Kidney (tissue), 14 donors: Measurements from ENCODE around the gene OSBPL10. TPM values are rescaled to one million over a fixed set of nuclear protein-coding genes. Genes with fewer than 3 reads are reported as not detected.

Experiments
- DNase-seq, 5 donors: peaks; one replicate each; pipeline ENCODE4 v3.0.0-alpha.2; 2013 to 2020
- FAIRE-seq: peaks from 2 replicates; lab custom pipeline; 2012; peaks lifted over from hg19 to GRCh38; lab: Jason Lieb, UNC
- H3K27ac ChIP-seq, 2 donors: one replicate each; pipeline ENCODE4 v1.7.0; 2013; ENCODE audit warnings: low read depth in 2 of 2, low read length in 2 of 2, inconsistent platforms in 1 of 2
- H3K27me3 ChIP-seq: one replicate; pipeline ENCODE4 v1.7.1; 2013; ENCODE audit warnings: low read length, inconsistent platforms; ENCODE audit not compliant: control insufficient read depth, insufficient read depth
- H3K36me3 ChIP-seq, 3 donors: one replicate each; pipeline versions ENCODE4 v1.7.0 to v1.7.1; 2013; ENCODE audit warnings: low read length in 3 of 3, control low read depth in 1 of 3, inconsistent platforms in 1 of 3; ENCODE audit not compliant: insufficient read depth in 3 of 3, control insufficient read depth in 2 of 3
- H3K4me1 ChIP-seq, 3 donors: one replicate each; pipeline versions ENCODE4 v1.7.0 to v1.7.1; 2013; ENCODE audit warnings: low read length in 3 of 3, inconsistent platforms in 1 of 3, low read depth in 1 of 3; ENCODE audit not compliant: control insufficient read depth in 2 of 3, insufficient read depth in 2 of 3
- H3K4me3 ChIP-seq, 3 donors: one replicate each; pipeline versions ENCODE4 v1.7.0 to v1.8.1; 2013; ENCODE audit warnings: low read length in 3 of 3, control low read depth in 1 of 3, inconsistent platforms in 1 of 3
- H3K9ac ChIP-seq, 3 donors: one replicate each; pipeline versions ENCODE4 v1.7.0 to v1.7.1; 2013; ENCODE audit warnings: low read length in 3 of 3, control low read depth in 1 of 3, inconsistent platforms in 1 of 3
- H3K9me3 ChIP-seq, 3 donors: one replicate each; pipeline versions ENCODE4 v1.7.0 to v1.7.1; 2013; ENCODE audit warnings: low read length in 3 of 3, control low read depth in 1 of 3, inconsistent platforms in 1 of 3; ENCODE audit not compliant: control insufficient read depth in 2 of 3, insufficient read depth in 1 of 3
- intact Hi-C: fragments of 100-400 bp; cut with DNase I; formaldehyde crosslinking; loops from one replicate; pipeline ENCODE4 v1.11.1; 2022
- polyA plus RNA-seq: library from polyadenylated mRNA; stranded (reverse); fragments of 350-450 nt; fragmentation: Illumina TruSeq; extraction: RNeasy Lipid Tissue Mini Kit (QIAGEN cat#74804); gene quantifications from one replicate; pipeline ENCODE4 v1.2.3, GENCODE V29; 2014; ENCODE audit warnings: low read depth, low replicate concordance; ENCODE audit not compliant: insufficient read depth
- total RNA-seq: library from RNA; stranded (reverse); fragmentation: NEBNext Ultra II Directional; extraction: Animal tissue kit (Norgen Biotek cat#: 25700); gene quantifications from one replicate; pipeline ENCODE4 v1.2.1, GENCODE V29; 2021
- TF ChIP-seq, protein P1 (sequence below): IDR thresholded peaks from 3 replicates; pipeline ENCODE4 v1.5.1; 2012; ENCODE audit warnings: mild to moderate bottlenecking, moderate library complexity, borderline replicate concordance; ENCODE audit not compliant: insufficient read depth; ENCODE audit errors: extremely low read depth
- donor health status: control.
- donor health status: control.
- donor health status: control.
- donor health status: control.
- donor health status: control.
- donor health status: DM: yes; HTN: yes; CAD: no.
- donor health status: Normal renal cell carcinoma (clear cell type).

OSBPL10 gene
- total and polyA plus RNA-seq, 2 donors from 2014 or later = 11.8 to 89.3 TPM

DNA sequence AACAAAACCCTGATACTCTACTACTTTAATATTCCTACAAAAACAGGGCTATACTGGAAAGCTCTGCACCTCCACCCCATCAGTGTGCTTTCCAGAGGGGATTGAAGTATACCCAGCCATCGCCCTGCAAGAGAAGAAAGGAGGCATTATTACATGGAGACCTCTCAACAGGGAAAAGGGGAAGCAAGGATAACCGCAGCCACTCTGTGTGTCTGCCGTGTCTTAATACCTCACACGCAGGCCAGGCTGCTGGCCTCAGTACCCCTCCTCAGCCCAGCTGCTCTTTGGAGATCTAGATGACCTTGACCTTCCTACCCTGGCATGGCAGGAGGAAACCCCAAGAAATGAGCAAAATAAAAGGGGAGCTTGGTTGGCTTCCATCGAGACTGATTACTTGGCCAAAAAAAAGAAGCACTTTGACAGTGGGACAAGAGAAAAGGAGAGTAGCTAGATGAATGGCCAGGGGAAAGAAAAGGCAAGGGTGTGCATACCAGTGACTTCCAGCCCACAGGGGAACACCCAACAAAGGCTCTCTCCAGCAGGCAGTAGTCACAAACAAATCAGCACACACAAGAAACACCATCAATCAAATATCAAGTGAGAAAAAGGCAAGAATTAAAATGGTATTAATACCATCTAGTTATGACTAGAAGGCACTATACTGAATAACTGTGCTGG lies 318.9 kb downstream of the OSBPL10 start:
- Histone ChIP-seq H3K9ac (no peak overlapping the region), H3K27ac (no peak overlapping the region), H3K4me1 (peaks cover 0 to 6% (median 4%) of the 10 kb centered on the region in 3 donors), H3K27me3 (no peaks in the 10 kb centered on the region), H3K36me3 (peaks cover 0 to 7% (median 0%) of the 10 kb centered on the region in 3 donors), H3K4me3 (no peak overlapping the region), H3K9me3 (no peaks in the 10 kb centered on the region)
- DNase-seq = no peak
- no peak for FAIRE-seq
- TF ChIP-seq, protein P1, sequence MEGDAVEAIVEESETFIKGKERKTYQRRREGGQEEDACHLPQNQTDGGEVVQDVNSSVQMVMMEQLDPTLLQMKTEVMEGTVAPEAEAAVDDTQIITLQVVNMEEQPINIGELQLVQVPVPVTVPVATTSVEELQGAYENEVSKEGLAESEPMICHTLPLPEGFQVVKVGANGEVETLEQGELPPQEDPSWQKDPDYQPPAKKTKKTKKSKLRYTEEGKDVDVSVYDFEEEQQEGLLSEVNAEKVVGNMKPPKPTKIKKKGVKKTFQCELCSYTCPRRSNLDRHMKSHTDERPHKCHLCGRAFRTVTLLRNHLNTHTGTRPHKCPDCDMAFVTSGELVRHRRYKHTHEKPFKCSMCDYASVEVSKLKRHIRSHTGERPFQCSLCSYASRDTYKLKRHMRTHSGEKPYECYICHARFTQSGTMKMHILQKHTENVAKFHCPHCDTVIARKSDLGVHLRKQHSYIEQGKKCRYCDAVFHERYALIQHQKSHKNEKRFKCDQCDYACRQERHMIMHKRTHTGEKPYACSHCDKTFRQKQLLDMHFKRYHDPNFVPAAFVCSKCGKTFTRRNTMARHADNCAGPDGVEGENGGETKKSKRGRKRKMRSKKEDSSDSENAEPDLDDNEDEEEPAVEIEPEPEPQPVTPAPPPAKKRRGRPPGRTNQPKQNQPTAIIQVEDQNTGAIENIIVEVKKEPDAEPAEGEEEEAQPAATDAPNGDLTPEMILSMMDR = no peak
- intact Hi-C loops = no loop called here

GRCh38 chr3:31661286-31661685 lies 319.8 kb downstream of the OSBPL10 start:
- no peak overlapping the region for H3K27ac ChIP-seq
- no peaks in the 10 kb centered on the region for H3K27me3 ChIP-seq
- no peak overlapping the region for H3K9ac ChIP-seq
- peaks cover 0 to 6% (median 4%) of the 10 kb centered on the region in 3 donors for H3K4me1 ChIP-seq
- no peak for DNase-seq
- TF ChIP-seq, protein P1 = no peak
- intact Hi-C loops = no loop called here
- H3K36me3 ChIP-seq = peaks cover 0 to 7% (median 0%) of the 10 kb centered on the region in 3 donors
- H3K9me3 ChIP-seq = no peaks in the 10 kb centered on the region
- no peak overlapping the region for H3K4me3 ChIP-seq
- no peak for FAIRE-seq

DNA sequence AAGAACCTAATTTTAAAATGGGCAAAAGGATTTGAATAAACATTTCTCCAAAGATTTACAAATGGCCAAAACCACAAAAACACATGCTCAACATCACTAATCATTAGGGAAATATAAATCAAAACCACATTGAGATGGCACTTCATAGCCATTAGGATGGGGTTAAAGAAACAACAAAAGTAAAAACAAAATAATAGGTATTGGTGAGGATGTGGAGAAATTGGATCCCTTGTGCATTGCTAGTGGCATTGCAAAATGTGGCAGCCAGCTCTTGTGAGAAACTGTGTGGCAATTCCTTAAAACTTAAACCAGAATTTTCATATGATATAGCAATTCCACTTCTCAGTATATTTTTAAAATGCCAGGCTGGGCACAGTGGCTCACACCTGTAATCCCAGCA lies 321.8 kb downstream of the OSBPL10 start:
- Histone ChIP-seq H3K9me3 (peaks cover 0 to 14% (median 3%) of the 10 kb centered on the region in 3 donors), H3K27ac (no peak overlapping the region), H3K36me3 (peaks cover 0 to 7% (median 0%) of the 10 kb centered on the region in 3 donors), H3K9ac (no peak overlapping the region), H3K27me3 (no peaks in the 10 kb centered on the region), H3K4me3 (no peak overlapping the region), H3K4me1 (peaks cover 0 to 6% (median 2%) of the 10 kb centered on the region in 3 donors)
- TF ChIP-seq, protein P1 = no peak
- intact Hi-C loops = no loop called here
- DNase-seq (no peak), FAIRE-seq (no peak)
